Measurements from ENCODE around the gene BDNF.
"Not testable (repeated sequence)": the region's sequence is repeated elsewhere in the genome, so short reads cannot be mapped to it uniquely, and the experiment has no call there.

BDNF gene

GRCh38 chr11:27665508-27666101 lies 34.6 kb downstream of the BDNF start:
- not testable (repeated sequence) for DNase-seq

- DNase-seq: no peak
Observed at GRCh38 chr11:27663326-27663725, 36.9 kb downstream of the BDNF start.

- no peak for DNase-seq
Observed at GRCh38 chr11:27660171-27660570, 40.1 kb downstream of the BDNF start.

GRCh38 chr11:27658535-27659236 lies 41.6 kb downstream of the BDNF start:
- no peak for DNase-seq

- no peak for DNase-seq
Observed at GRCh38 chr11:27656806-27657483, 43.3 kb downstream of the BDNF start.

- DNase-seq: no peak
Observed at GRCh38 chr11:27656320-27656719, 43.9 kb downstream of the BDNF start.

GRCh38 chr11:27653990-27654758 lies 46.1 kb downstream of the BDNF start:
- no peak for DNase-seq

- no peak for DNase-seq
Observed at GRCh38 chr11:27651711-27652110, 48.5 kb downstream of the BDNF start.

GRCh38 chr11:27650988-27651387 lies 49.3 kb downstream of the BDNF start:
- DNase-seq: no peak

- no peak for DNase-seq
Observed at GRCh38 chr11:27649800-27650199, 50.5 kb downstream of the BDNF start.

- no peak for DNase-seq
Observed at GRCh38 chr11:27648840-27649239, 51.4 kb downstream of the BDNF start.

- DNase-seq: no peak
Observed at GRCh38 chr11:27646051-27646818, 54.0 kb downstream of the BDNF start.

- no peak for DNase-seq
Observed at GRCh38 chr11:27642954-27643353, 57.3 kb downstream of the BDNF start.

- DNase-seq: no peak
Observed at GRCh38 chr11:27640954-27641353, 59.3 kb downstream of the BDNF start.

- DNase-seq: no peak
Observed at GRCh38 chr11:27635567-27636037, 64.7 kb downstream of the BDNF start.

- not testable (repeated sequence) for DNase-seq
Observed at GRCh38 chr11:27634776-27635175, 65.5 kb downstream of the BDNF start.

- DNase-seq: not testable (repeated sequence)
Observed at GRCh38 chr11:27634282-27634681, 66.0 kb downstream of the BDNF start.

- not testable (repeated sequence) for DNase-seq
Observed at GRCh38 chr11:27629023-27629422, 71.2 kb downstream of the BDNF start.

GRCh38 chr11:27627979-27628378 lies 72.3 kb downstream of the BDNF start:
- no peak for DNase-seq

GRCh38 chr11:27626938-27627586 lies 73.2 kb downstream of the BDNF start:
- no peak for DNase-seq

GRCh38 chr11:27626269-27626937 lies 73.9 kb downstream of the BDNF start:
- no peak for DNase-seq

Measured in NK-92 treated with Interleukin-12 subunit alpha and Interleukin-12 subunit beta, amount 100 ng/mL, for 24 hours (cell line).